ENCODE measurements around the gene ELP2. TPM values are rescaled to one million over a fixed set of nuclear protein-coding genes. Genes with fewer than 3 reads are reported as not detected.

Gene ELP2
- total and polyA plus RNA-seq, 2 of the 8 experiments (the other 6 are each of a cell fraction or from before 2014, with no cell fraction given), result 55.8 to 165 TPM

DNA sequence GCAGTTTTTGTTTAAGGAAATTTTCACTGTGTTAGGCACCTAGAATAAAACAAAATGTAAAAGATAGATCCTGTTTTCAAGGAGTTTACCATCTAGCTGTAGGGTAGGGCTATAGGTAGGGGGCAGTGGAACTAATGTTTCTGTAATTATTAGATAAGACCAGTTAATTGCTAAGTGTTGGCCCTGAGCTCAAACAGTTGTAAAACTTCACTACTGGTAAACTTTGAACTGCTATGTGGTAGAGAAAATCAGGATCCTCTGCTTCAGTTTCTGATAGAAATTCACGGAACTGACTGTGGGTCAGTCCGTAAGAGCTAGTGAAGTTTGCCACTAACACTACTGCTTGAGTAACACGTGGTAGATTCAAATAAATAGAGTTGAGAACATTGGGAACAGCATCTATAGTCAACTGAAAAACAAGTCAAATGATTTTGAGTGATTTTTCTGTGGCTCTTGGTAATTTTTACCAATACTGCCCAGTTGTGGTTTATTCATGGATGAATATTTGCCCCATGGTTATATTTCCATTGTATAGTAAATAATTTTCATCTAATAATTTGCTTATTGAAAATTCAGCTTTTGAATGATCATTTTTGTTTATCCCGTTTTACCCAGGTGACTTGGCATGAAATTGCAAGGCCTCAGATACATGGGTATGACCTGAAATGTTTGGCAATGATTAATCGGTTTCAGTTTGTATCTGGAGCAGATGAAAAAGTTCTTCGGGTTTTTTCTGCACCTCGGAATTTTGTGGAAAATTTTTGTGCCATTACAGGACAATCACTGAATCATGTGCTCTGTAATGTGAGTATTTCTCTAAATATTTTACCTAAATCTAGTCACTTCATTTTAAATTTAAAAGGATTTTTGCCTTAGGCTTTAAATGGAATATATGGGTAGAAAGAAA is 26.4 kb downstream of the ELP2 start (continued):
- TF ChIP-seq, protein P1, sequence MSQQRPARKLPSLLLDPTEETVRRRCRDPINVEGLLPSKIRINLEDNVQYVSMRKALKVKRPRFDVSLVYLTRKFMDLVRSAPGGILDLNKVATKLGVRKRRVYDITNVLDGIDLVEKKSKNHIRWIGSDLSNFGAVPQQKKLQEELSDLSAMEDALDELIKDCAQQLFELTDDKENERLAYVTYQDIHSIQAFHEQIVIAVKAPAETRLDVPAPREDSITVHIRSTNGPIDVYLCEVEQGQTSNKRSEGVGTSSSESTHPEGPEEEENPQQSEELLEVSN (IDR thresholded peaks at IDR 0.05), result no peak
- no peak for TF ChIP-seq GABPA (IDR thresholded peaks at IDR 0.05; ENCODE audit: borderline replicate concordance, insufficient read depth, low read length)
